Renal cortex interstitium (tissue), 11 donors: ENCODE results near the gene PTCHD4. TPM values are rescaled to one million over a fixed set of nuclear protein-coding genes. Genes with fewer than 3 reads are reported as not detected.

Experiments
- DNase-seq, 11 donors: peaks; one replicate each; pipeline ENCODE4 v3.0.0-alpha.2; 2013; ENCODE audit warnings: low read depth in 9 of 11, low spot score in 4 of 11; ENCODE audit errors: extremely low read depth in 1 of 11
- polyA plus RNA-seq, 3 donors: library from polyadenylated mRNA; unstranded; fragments of 120-200 nt; gene quantifications; one replicate each; pipeline ENCODE4 v1.2.1, GENCODE V29; 2013; ENCODE audit not compliant: insufficient read length in 3 of 3

Gene PTCHD4
- polyA plus RNA-seq, 3 donors: 0.88 to 2.0 (median 1.1) TPM

GRCh38 chr6:48068278-48069251 is 42.4 kb downstream of the PTCHD4 start:
- DNase-seq: no peak

- DNase-seq: no peak
Measured at GRCh38 chr6:48067886-48068277, 43.1 kb downstream of the PTCHD4 start.

DNA sequence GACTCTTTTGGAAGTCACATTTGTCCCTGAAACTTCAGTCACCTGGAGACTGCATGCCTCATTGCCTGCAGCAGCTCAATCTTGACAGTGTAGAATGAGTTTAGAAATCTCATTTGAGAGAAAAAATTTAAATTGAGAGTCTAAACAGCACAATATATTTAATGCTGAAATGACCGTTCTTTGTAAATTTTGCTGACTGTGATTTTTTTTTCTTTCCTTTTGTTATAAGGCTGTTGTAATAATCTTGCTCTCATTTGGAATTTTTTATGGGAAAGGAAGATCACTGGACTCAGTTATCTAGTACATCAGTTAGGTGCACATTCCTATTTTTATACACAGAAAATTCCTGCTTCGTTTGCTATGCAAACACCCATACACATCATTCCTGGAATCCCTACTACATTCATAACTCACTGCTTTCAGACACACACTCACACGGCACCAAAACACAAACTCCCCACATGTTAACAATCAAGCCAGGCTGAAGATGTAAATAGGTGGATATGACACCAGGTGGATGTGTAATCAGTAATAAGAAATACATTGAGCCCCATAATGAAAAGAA is 43.8 kb downstream of the PTCHD4 start:
- DNase-seq: no peak

DNA sequence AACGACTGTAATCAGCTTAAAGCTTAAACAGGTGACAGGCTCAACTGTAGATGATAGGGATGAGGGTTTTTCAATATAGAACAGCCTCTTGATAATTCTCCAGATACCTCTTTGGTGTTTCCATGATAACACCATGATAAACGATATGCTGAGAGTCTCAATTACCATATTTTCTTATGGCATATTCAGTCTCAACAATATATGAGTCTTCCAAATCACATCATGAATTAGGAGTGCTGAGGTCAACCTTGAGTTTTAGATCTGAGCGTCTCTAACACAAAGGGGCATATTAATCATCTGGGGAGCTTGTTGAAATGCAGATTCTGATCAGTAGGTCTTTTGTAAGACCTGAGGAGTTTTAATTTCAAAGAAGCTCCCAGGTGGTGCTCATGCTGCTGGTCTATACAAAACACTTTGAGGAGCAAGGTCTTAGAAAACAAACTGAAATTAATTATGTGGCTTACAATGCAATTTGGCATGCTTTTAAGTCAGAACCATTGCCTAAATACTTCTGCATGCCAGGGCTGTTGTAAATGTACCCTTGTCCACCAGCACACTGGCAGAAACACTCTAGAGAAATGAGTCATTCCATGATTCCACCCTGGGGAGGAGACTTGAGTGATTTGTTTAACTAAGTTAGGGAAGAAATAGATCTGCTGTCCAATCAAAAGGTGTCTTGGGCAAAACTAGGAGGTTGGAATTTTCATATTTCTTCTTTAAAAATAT is 49.6 kb downstream of the PTCHD4 start:
- DNase-seq: no peak
